Activated gamma-delta T cell treated with Interleukin-2 at 50 U/mL for 16 hours (primary cell): Measurements from ENCODE around the gene ADRB2.

Source experiments
- DNase-seq: peaks from one replicate; pipeline ENCODE4 v3.0.0-alpha.2; 2020

The ADRB2 gene

GRCh38 chr5:148805326-148806290 is 20.8 kb upstream of the ADRB2 start:
- DNase-seq = no peak

- no peak for DNase-seq
Observed at GRCh38 chr5:148806520-148806931, 19.9 kb upstream of the ADRB2 start.

DNA sequence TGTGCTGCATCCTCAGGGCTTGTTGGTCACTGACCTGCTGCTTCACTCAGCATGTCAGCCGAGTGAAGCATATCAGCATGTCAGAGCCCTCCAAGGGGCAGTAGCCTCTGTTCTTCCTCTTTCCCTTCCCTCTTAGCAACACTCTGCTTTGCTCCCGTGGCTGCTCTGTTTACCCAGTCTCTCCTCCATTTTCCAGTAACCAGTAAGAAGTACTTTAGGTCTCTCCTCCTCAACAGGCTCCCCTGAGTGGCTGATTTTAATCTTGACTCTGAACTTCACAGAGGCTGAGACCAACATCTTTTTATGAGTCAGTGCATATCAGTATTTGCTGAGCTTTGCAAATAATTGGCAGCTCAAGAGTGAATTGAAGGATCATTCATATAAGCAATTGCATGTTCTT is 18.6 kb upstream of the ADRB2 start:
- DNase-seq = no peak

DNA sequence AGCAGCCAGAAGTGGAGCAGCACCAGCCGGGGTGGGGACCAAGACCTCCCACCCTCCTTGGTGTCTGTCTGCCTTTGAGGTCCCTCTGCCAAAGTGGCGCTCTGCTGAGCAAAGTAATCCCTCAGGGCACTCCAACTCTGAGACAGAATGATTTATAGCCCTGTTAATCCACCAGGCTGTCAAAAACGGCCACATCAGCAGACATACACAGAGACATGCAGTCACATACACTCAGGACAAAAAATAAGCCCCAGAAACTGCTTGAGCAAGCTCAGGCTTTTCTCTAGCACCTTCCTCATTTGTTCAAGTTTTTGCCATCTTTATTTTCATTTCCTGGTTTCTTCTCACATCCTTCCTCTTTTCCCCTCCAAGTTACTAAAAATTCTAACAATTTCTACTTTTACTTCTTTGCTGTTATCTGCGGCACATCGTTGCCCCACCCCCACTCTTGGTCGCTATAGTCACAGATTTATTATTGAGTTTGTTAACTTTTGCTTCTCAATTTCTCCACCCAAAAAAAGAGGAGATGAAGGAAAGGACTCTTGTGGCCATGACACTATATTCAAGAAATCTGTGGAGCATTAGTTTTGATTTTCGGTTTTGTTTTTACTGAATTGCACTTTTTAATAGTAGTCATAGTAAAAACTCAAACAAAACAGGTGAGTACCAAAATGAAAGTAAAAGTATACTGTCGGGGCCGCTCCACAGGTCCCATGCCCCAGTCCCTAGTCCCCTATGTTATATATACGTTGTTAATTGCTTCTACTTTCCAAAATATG is 17.4 kb upstream of the ADRB2 start:
- DNase-seq = no peak

- no peak for DNase-seq
Observed at GRCh38 chr5:148809781-148810524, 16.5 kb upstream of the ADRB2 start.

GRCh38 chr5:148810823-148811222 is 15.6 kb upstream of the ADRB2 start:
- DNase-seq = no peak

DNA sequence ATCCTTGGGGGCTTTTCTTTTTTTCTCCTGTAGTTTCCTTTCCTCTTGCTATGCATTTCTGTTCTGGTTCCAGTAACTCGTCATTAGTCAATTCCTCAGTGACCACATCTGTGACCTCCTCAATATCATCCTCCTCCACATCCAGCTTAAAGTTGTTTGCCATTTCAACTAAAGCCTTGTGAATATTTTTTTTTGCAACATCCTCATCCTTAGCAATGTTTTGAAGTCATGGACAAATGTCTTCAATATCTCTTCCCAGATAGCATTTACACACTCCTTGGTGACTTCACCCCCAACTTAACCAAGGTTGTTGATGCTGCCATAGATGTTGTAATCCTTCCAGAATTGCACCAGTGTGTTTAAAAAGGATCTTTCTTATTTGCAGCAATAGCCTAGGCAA is 14.7 kb upstream of the ADRB2 start:
- DNase-seq = no peak

DNA sequence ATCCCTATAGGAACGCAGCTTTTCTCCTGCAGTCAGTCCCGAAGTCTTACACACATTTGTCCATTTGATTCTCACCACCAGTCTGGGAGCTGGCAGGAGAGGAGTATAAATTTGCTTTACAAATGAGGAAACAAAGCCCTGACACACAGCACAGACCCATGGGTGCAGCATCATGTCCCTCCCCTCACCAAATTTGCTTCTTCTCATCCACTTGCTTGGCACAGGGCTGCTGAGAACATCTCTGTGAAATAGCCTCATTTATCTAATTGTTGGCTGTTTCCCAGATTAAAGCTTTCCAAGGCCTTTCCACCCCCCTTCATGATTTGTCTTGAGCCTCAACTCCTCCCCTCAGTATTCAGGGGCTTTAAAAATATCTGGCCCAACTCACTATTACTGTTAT is 11.3 kb upstream of the ADRB2 start:
- no peak for DNase-seq

GRCh38 chr5:148815578-148815977 is 10.8 kb upstream of the ADRB2 start:
- DNase-seq = no peak

GRCh38 chr5:148816357-148816756 is 10.1 kb upstream of the ADRB2 start:
- DNase-seq = no peak

DNA sequence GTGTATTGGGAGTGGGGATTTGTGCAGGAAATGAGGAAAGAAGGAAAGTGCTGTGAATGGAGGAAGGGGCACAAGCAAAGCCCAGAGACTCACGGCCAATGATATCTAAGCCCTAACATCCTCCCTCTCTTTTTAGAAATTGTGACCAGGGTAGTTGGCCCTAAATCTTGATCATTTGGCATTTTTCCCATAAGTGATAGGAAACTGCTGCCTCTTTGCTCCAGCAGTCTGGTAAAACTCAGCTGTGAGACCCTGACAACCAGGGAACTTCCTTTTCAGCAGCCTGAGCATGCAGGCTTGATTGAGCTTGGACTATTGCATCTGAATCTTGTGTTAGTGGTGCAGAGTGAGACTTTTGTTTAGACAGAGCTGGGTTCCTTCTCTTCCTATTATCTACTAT is 9.6 kb upstream of the ADRB2 start:
- no peak for DNase-seq

GRCh38 chr5:148817606-148818005 is 8.8 kb upstream of the ADRB2 start:
- DNase-seq = no peak

DNA sequence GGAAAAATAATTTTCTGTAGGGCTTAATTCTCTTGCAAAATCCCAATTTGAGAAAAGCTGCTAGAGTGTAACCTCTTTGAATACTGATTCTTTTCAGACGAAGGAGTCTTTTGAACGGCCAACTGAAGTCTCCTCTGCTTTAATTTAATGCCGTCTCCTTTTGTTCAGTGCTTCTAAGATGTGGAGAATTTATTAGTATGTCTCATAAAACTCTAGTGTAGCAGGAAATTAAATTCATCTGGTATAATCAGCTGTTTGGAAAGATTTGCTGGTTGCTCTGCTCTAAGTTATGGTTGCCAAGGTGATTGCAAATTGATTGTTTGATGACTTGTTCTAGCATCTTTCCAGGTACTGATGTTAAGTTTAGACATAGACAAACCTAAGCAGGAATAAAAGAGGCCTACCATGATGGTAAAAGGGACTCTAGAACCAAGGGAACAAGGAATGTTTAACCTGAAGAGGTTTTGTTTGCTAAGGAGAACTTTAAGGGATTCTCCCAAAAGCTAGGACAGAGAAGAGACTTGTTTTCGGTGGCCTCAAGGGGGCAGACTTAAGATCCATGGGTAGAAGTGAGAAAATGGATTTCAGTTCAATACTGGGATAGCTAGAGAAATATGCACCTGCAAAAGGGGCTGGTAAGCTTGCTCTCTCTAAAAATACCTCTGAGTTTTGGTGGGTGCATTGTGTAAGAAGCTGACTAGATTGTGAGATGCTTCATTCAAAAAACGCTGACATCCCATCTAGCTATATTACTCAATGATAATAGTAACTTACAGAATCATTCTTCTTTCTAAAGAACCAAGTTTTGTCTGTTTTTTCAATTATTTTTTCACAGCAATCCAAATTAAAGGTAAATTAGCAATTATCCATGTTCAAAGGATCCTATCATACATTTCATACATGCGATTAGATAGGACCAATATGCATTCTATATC is 5.7 kb upstream of the ADRB2 start:
- DNase-seq = no peak

- no peak for DNase-seq
Observed at GRCh38 chr5:148823871-148824270, 2.5 kb upstream of the ADRB2 start.

DNA sequence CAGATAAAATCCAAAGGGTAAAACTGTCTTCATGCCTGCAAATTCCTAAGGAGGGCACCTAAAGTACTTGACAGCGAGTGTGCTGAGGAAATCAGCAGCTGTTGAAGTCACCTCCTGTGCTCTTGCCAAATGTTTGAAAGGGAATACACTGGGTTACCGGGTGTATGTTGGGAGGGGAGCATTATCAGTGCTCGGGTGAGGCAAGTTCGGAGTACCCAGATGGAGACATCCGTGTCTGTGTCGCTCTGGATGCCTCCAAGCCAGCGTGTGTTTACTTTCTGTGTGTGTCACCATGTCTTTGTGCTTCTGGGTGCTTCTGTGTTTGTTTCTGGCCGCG is 727 bp upstream of the ADRB2 start:
- no peak for DNase-seq

DNA sequence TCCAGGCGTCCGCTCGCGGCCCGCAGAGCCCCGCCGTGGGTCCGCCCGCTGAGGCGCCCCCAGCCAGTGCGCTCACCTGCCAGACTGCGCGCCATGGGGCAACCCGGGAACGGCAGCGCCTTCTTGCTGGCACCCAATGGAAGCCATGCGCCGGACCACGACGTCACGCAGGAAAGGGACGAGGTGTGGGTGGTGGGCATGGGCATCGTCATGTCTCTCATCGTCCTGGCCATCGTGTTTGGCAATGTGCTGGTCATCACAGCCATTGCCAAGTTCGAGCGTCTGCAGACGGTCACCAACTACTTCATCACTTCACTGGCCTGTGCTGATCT is 294 bp downstream of the ADRB2 start:
- DNase-seq = no peak

DNA sequence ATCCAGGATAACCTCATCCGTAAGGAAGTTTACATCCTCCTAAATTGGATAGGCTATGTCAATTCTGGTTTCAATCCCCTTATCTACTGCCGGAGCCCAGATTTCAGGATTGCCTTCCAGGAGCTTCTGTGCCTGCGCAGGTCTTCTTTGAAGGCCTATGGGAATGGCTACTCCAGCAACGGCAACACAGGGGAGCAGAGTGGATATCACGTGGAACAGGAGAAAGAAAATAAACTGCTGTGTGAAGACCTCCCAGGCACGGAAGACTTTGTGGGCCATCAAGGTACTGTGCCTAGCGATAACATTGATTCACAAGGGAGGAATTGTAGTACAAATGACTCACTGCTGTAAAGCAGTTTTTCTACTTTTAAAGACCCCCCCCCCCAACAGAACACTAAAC is 1.3 kb downstream of the ADRB2 start:
- no peak for DNase-seq

DNA sequence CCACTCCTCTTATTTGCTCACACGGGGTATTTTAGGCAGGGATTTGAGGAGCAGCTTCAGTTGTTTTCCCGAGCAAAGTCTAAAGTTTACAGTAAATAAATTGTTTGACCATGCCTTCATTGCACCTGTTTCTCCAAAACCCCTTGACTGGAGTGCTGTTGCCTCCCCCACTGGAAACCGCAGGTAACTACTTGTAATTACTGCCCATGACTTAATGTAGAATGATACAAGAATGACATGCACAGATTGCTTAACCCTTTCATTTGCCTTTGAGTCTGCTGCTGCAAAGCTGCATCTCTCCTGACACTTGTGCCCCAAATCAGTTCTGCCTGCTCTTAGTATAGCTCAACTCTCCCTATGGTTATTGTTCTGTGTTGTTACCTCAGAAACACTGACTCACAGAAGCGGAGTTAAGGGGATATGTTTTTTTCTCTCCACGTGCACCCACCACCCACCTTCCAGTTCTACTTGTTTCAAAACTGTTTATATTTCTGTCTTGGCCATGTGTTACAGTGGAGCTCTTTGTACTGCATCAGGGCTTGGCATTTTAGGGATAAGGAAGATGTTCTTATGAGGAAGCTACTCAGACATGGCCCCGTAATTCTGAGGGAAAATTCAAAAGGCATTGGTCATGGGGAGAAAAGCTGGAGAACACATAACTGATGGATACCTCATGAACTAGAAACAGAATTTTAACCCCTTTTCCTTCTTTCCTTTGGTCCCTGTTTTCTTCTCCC is 2.3 kb downstream of the ADRB2 start:
- DNase-seq = no peak

- DNase-seq = no peak
Observed at GRCh38 chr5:148829248-148829594, 2.8 kb downstream of the ADRB2 start.

DNA sequence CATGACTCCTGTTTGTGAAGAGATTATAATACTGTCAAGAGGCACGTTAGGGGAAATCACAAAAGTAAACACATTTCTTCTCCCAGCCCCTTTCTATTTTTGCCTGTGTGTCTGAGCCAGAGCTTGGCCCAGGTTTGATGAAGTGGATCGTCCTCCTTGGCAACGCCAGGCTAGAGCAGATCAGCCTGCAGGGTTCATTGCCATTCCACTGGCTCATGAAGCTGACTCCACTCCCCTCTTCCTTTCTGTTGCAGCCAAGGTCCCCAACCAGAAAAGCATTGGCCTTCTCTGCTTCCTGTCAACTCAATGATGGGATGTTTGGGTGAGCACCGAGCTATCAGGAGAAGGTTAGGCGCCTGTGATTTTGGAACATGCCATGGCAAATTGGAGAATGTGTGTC is 3.3 kb downstream of the ADRB2 start:
- DNase-seq = no peak

DNA sequence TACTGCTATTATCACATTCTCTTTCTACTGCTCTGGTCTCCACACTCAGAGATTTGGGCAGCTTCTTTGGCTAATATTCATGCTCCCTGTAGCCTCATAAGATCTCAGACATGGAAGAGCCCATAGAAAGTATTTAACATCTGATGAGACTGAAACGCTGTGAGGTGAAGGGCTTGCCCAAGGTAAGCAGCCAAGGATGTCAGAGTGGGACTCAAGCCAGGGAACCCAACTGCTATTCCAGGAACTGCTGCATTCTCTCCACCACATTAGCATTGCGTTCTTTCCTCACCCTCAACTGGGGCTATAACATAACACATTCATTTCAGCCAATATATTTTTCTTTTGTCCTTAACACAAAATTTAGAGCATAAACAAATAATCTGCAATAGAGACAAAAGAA is 3.8 kb downstream of the ADRB2 start:
- no peak for DNase-seq
